OCI-LY3 (cell line): ENCODE results near the gene GLIPR1L1.

Experiments used
- H2AFZ ChIP-seq: fragments of 200-600, 300-600 bp; shearing (Covaris generic); 2 replicates; pipeline ENCODE4 v1.6.0; 2014; ENCODE audit warnings: antibody characterized with exemption, low read depth, low read length
- H3K27ac ChIP-seq: fragments of 200-600, 300-600 bp; sonication (generic); 2 replicates; pipeline ENCODE4 v1.5.1; 2014; ENCODE audit warnings: mild to moderate bottlenecking, low read length, moderate library complexity, mixed read lengths
- H3K27me3 ChIP-seq: fragments of 200-600, 300-600 bp; sonication (generic); 2 replicates; pipeline ENCODE4 v1.6.1; 2014; ENCODE audit warnings: low read depth, low read length, mixed read lengths
- H3K36me3 ChIP-seq: fragments of 200-600, 300-600 bp; sonication (generic); replicated peaks from 2 replicates; pipeline ENCODE3; 2014; ENCODE audit warnings: low read depth, low read length, mixed read lengths
- H3K4me1 ChIP-seq: fragments of 300-600, 200-600 bp; sonication (generic); 2 replicates; pipeline ENCODE4 v1.6.1; 2014; ENCODE audit warnings: low read length, mixed read lengths
- H3K4me2 ChIP-seq: fragments of 200-600, 300-600 bp; sonication (generic); 2 replicates; pipeline ENCODE4 v1.6.1; 2014; ENCODE audit warnings: low read length, mixed read lengths
- H3K4me3 ChIP-seq: fragments of 300-600, 200-600 bp; sonication (generic); 2 replicates; pipeline ENCODE4 v1.5.1; 2014; ENCODE audit warnings: antibody characterized with exemption, mild to moderate bottlenecking, low read length, moderate library complexity
- H3K79me2 ChIP-seq: fragments of 300-600, 200-600 bp; shearing (Covaris generic); 2 replicates; pipeline ENCODE4 v1.6.1; 2014; ENCODE audit warnings: mild to moderate bottlenecking, low read length, mixed read lengths
- H3K9ac ChIP-seq: fragments of 300-600, 200-600 bp; shearing (Covaris generic); 2 replicates; pipeline ENCODE4 v1.6.0; 2014; ENCODE audit warnings: mild to moderate bottlenecking, low read length, moderate library complexity
- H3K9me3 ChIP-seq: fragments of 200-600, 300-600 bp; shearing (Covaris generic); 2 replicates; pipeline ENCODE4 v1.6.1; 2014; ENCODE audit warnings: low read length, mixed read lengths; ENCODE audit not compliant: insufficient read depth
- H4K20me1 ChIP-seq: fragments of 200-600, 300-600 bp; sonication (generic); 2 replicates; pipeline ENCODE4 v1.6.1; 2016; ENCODE audit warnings: low read length, mixed read lengths; ENCODE audit not compliant: insufficient read depth
- EZH2phosphoT487 ChIP-seq: fragments of 200-600 bp; shearing (Covaris generic); IDR thresholded peaks from 2 replicates; pipeline ENCODE4 v1.6.1; 2018; ENCODE audit warnings: antibody characterized with exemption, mixed run types, low read depth
- TF ChIP-seq, protein P1 (sequence below): fragments of 200-600, 300-600 bp; sonication (generic); IDR thresholded peaks from 2 replicates; pipeline ENCODE4 v1.5.1; 2014; ENCODE audit warnings: antibody characterized with exemption, low read length, low read depth

The GLIPR1L1 gene

GRCh38 chr12:75389061-75389460, 54.6 kb downstream of the GLIPR1L1 start:
- Histone ChIP-seq H3K27me3 (no peaks in the 10 kb centered on the region), H3K36me3 (no peaks in the 10 kb centered on the region), H3K79me2 (no peaks in the 10 kb centered on the region), H4K20me1 (no peaks in the 10 kb centered on the region), H3K27ac (no peak overlapping the region), H3K4me2 (no peak overlapping the region), H3K9me3 (no peaks in the 10 kb centered on the region), H3K9ac (no peak overlapping the region), H3K4me1 (peaks cover 13% of the 10 kb centered on the region), H3K4me3 (no peak overlapping the region), H2AFZ (no peak overlapping the region)
- TF ChIP-seq, protein P1, sequence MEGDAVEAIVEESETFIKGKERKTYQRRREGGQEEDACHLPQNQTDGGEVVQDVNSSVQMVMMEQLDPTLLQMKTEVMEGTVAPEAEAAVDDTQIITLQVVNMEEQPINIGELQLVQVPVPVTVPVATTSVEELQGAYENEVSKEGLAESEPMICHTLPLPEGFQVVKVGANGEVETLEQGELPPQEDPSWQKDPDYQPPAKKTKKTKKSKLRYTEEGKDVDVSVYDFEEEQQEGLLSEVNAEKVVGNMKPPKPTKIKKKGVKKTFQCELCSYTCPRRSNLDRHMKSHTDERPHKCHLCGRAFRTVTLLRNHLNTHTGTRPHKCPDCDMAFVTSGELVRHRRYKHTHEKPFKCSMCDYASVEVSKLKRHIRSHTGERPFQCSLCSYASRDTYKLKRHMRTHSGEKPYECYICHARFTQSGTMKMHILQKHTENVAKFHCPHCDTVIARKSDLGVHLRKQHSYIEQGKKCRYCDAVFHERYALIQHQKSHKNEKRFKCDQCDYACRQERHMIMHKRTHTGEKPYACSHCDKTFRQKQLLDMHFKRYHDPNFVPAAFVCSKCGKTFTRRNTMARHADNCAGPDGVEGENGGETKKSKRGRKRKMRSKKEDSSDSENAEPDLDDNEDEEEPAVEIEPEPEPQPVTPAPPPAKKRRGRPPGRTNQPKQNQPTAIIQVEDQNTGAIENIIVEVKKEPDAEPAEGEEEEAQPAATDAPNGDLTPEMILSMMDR = no peak
- no peak for TF ChIP-seq EZH2phosphoT487

DNA sequence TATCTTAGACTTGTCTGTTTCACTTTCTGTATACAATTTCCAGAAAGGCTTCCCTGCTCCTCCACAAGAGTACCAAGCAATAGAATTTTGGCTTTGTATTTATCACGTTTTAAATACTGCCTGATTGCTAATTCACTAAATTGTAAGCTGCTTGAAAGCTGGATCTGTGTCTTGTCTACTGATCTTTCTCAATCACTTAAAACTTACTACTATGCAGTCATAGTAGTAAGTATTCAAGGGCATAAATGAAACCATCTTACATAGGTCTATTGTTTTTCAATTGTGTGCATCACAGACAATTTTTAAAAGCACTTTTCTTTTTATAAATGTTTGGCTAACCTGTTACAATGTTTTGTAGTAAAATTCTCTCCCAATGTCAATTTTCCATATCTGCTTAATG, 55.2 kb downstream of the GLIPR1L1 start:
- no peaks in the 10 kb centered on the region for H3K36me3 ChIP-seq
- H4K20me1 ChIP-seq = no peaks in the 10 kb centered on the region
- H3K9ac ChIP-seq = no peak overlapping the region
- H3K4me3 ChIP-seq = no peak overlapping the region
- no peaks in the 10 kb centered on the region for H3K9me3 ChIP-seq
- TF ChIP-seq, protein P1 = no peak
- no peak for TF ChIP-seq EZH2phosphoT487
- no peaks in the 10 kb centered on the region for H3K27me3 ChIP-seq
- H3K4me1 ChIP-seq = peaks cover 13% of the 10 kb centered on the region
- H2AFZ ChIP-seq = no peak overlapping the region
- peak overlapping the region; percentile 74 for H3K4me2 ChIP-seq
- H3K79me2 ChIP-seq = no peaks in the 10 kb centered on the region
- H3K27ac ChIP-seq = no peak overlapping the region

- Histone ChIP-seq H3K9ac (peak overlapping the region; percentile 55), H3K27me3 (no peaks in the 10 kb centered on the region), H3K4me2 (peak overlapping the region; percentile 74), H3K4me1 (peaks cover 13% of the 10 kb centered on the region), H2AFZ (peak overlapping the region; percentile 94), H3K36me3 (no peaks in the 10 kb centered on the region), H3K4me3 (peak overlapping the region; percentile 83), H3K27ac (peak overlapping the region; percentile 7; the same call in 1 of the 2 replicates), H3K9me3 (no peaks in the 10 kb centered on the region), H4K20me1 (no peaks in the 10 kb centered on the region), H3K79me2 (no peaks in the 10 kb centered on the region)
- TF ChIP-seq EZH2phosphoT487 = no peak
- TF ChIP-seq, protein P1 = no peak
Measured at GRCh38 chr12:75390156-75390898, 55.9 kb downstream of the GLIPR1L1 start.

GRCh38 chr12:75390899-75391538, 56.5 kb downstream of the GLIPR1L1 start, which contains the start of gene GLIPR1L2:
Gene GLIPR1L2 (plus strand): TSS chr12:75391089. CDS start chr12:75391117, 28 bp downstream.
- Histone ChIP-seq H3K27ac (peak within 1 kb of the TSS; percentile 78), H2AFZ (peak within 1 kb of the TSS; percentile 98), H3K9ac (peak within 1 kb of the TSS; percentile 79), H3K4me1 (peaks cover 13% of the 10 kb centered on the region), H3K4me3 (peak within 1 kb of the TSS; percentile 83), H4K20me1 (no peaks in the 10 kb centered on the region), H3K79me2 (no peaks in the 10 kb centered on the region), H3K36me3 (no peaks in the 10 kb centered on the region), H3K4me2 (peak within 1 kb of the TSS; percentile 74), H3K27me3 (no peaks in the 10 kb centered on the region), H3K9me3 (no peaks in the 10 kb centered on the region)
- TF ChIP-seq, protein P1 = peak; percentile 75
- TF ChIP-seq EZH2phosphoT487 = no peak
